ENCODE measurements around the gene CXCL12.

- TF ChIP-seq EP300 (IDR thresholded peaks at IDR 0.05; ENCODE audit: borderline replicate concordance) = no peak
- no peak for TF ChIP-seq REST (IDR thresholded peaks at IDR 0.05; ENCODE audit: low read depth)
- TF ChIP-seq TEAD4 (IDR thresholded peaks at IDR 0.05) = no peak
- TF ChIP-seq EGR1 (IDR thresholded peaks at IDR 0.05) = no peak
- no peak for TF ChIP-seq MAX (IDR thresholded peaks at IDR 0.05)
- TF ChIP-seq YY1 (IDR thresholded peaks at IDR 0.05; ENCODE audit: low read depth) = no peak
- no peak for TF ChIP-seq CEBPB (IDR thresholded peaks at IDR 0.05)
Observed at GRCh38 chr10:44380829-44381600, 3.9 kb downstream of the CXCL12 start.
